Endometrial microvascular endothelial cells (primary cell): ENCODE data around the gene RABGGTA. TPM values are rescaled to one million over a fixed set of nuclear protein-coding genes. Genes with fewer than 3 reads are reported as not detected.
"Not testable (repeated sequence)": the region's sequence is repeated elsewhere in the genome, so short reads cannot be mapped to it uniquely, and the experiment has no call there.

Experiments used
- in situ Hi-C: cut with HindIII; loops from 2 replicates; pipeline ENCODE4 v1.10.0; 2017; ENCODE audit warnings: low sequenced_read_pairs, low pct_unique_long_range_greater_than_20kb; ENCODE audit errors: inconsistent ontology term
- total RNA-seq: library from RNA; depleted of rRNA; stranded (reverse); fragments of >200 nt; gene quantifications from one replicate; pipeline ENCODE4 v1.2.3, GENCODE V29; 2015; ENCODE audit errors: inconsistent ontology term

Gene RABGGTA
- total RNA-seq, 1 donor from 2014 or later, result 59.6 TPM

- in situ Hi-C loops, result no loop called here
These were observed 18.9 kb downstream of the RABGGTA start for GRCh38 chr14:24252289-24253124.

GRCh38 chr14:24251880-24252288 lies 19.5 kb downstream of the RABGGTA start:
- in situ Hi-C loops, result no loop called here

GRCh38 chr14:24250354-24250753 lies 21.0 kb downstream of the RABGGTA start:
- in situ Hi-C loops, result no loop called here

GRCh38 chr14:24249230-24250021 lies 22.0 kb downstream of the RABGGTA start:
- in situ Hi-C loops, result no loop called here

- in situ Hi-C loops, result no loop called here
These were observed 24.0 kb downstream of the RABGGTA start for GRCh38 chr14:24247422-24247821.

GRCh38 chr14:24246765-24247212 lies 24.6 kb downstream of the RABGGTA start:
- in situ Hi-C loops, result no loop called here

- in situ Hi-C loops, result not testable (repeated sequence)
These were observed 26.0 kb downstream of the RABGGTA start for GRCh38 chr14:24245350-24245749.

GRCh38 chr14:24243336-24243836 lies 28.0 kb downstream of the RABGGTA start:
- in situ Hi-C loops, result no loop called here

- in situ Hi-C loops, result no loop called here
These were observed 29.5 kb downstream of the RABGGTA start for GRCh38 chr14:24241829-24242443.

- in situ Hi-C loops, result no loop called here
These were observed 31.1 kb downstream of the RABGGTA start for GRCh38 chr14:24240110-24240918.

- in situ Hi-C loops, result no loop called here
These were observed 32.8 kb downstream of the RABGGTA start for GRCh38 chr14:24238527-24239037.

GRCh38 chr14:24238123-24238522 lies 33.3 kb downstream of the RABGGTA start:
- in situ Hi-C loops, result no loop called here

GRCh38 chr14:24237463-24237955 lies 33.9 kb downstream of the RABGGTA start:
- in situ Hi-C loops, result no loop called here

GRCh38 chr14:24236689-24237462 lies 34.5 kb downstream of the RABGGTA start:
- in situ Hi-C loops, result no loop called here

- in situ Hi-C loops, result no loop called here
These were observed 35.4 kb downstream of the RABGGTA start for GRCh38 chr14:24235804-24236688.

- in situ Hi-C loops, result no loop called here
These were observed 37.0 kb downstream of the RABGGTA start for GRCh38 chr14:24234095-24235005.
